Middle frontal gyrus (tissue), 1 donor: ENCODE data around the gene ENPP1.
"Not testable (repeated sequence)": the region's sequence is repeated elsewhere in the genome, so short reads cannot be mapped to it uniquely, and the experiment has no call there.

Experiments used
- DNase-seq: peaks from one replicate; pipeline ENCODE4 v3.0.0-alpha.2; 2015; ENCODE audit warnings: low spot score; ENCODE audit errors: extremely low spot score

ENPP1 gene

DNA sequence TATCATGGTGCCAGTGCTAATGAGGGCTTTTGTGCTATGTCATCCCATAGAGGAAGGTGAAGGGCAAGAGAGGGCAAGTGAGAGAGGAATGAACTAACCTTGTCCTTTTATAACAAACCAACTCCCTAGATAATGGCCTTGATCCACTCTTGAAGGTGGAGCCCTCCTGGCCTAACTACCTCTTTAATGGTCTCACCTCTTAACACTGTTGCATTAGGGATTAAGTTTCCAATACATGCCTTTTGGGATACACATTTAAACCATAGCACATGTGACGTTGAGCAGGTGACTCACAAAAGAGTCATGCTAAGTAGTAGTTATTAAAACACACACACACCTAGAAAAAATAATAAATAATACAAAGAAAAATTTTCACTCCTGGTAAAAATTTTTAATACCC lies 106.4 kb downstream of the ENPP1 start:
- DNase-seq, result no peak

GRCh38 chr6:131914967-131915751 lies 107.3 kb downstream of the ENPP1 start:
- DNase-seq, result peak; percentile 53

DNA sequence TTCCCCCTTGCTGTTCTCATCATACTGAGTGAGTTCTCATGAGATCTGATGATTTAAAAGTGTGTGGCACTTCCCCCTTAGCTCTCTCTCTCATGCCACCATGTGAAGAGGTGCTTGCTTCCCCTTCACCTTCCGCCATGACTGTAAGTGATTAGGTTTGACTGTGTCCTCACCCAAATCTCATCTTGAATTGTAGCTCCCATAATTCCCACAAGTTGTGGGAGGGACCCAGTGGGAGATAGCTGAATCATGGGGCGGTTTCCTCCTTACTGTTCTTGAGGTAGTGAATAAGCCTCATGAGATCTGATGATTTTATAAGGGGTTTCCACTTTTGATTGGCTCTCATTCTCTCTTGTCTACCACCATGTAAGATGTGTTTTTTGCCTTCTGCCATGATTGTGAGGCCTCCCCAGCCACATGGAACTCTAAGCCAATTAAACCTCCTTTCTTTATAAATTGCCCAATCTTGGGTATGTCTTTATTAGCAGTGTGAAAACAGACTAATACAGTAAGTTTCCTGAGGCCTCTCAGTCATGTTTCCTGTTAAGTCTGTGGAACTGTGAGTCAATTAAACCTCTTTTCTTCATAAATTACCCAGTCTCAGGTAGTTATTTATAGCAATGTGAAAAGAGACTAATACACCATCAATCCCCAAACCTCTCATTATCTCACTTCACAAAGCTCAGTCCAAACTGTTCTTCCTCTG lies 108.4 kb downstream of the ENPP1 start:
- not testable (repeated sequence) for DNase-seq

- no peak for DNase-seq
Observed at GRCh38 chr6:131916847-131917246, 109.0 kb downstream of the ENPP1 start.

GRCh38 chr6:131917318-131917717 lies 109.5 kb downstream of the ENPP1 start:
- DNase-seq, result no peak

DNA sequence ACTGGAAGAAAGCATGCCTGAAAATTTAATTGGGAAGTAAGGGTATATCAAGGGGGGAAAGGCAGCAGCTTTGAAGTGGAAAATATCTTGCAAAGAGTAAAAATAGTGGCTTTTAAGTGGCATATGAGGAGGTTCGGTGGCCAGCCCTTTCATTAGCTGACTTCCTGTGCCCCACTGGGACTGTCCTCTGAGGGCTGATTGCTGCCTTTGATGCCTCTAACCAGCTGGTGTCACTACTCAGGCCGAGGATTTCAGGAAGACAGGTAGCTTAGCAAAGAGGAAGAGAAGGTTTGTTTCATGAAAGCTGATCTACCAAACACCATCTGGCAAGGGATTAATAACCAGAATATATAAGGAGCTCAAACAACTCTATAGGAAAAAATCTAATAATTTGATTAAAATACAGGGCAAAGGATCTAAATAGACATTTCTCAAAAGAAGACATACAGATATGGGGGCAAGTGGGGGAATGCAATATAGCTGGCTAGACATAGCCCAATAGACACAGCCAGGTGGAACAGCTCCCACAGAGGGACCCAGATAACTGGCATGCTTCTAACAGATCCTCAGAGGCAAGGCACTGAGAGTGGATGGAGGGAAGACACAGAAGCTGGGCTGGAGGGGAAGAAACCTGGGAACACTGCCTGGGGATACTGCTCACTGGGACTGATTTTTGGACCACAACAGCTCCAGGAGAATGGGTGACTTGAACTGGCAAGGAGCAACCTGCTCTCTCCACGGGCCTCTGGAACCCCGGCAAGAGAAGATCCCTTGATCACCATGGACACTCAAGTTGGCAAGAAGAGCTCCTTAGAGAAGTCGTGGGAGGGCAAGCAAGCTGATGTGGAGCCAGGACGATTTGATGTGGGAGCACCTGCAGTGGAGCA lies 110.2 kb downstream of the ENPP1 start:
- no peak for DNase-seq

DNA sequence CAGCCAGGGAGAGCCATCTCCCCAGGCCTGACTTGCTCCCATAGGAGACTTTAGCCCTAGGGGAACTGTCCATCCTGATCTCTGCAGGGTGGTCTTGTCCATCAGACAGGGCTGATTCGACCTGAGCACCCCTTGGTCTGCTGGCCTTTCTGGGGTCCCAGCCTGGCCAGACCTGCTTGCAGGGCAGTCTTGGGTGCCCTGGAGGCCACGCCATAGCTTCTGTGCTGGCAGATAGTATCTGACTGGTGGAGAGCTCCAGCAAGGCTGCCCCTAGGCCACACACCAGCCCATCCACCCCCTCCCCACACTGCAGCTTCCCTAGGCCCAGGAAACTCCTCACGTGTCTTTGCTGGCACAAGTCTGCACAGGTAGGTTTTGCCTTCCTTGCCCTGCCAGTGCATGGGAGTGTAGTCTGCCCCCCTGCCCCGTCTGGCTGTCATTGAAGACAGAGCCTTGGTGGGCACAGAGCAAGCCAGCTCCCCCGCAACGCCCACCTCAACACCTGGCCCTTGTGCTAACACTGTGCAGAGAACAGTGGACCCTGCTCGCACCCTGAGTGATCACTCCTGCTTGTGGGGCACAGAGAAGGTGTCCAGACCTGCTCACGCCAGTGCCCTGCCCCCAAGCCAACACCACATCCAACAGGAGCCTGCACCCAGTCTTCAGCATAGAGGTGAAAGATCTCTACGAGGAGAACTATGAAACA lies 111.0 kb downstream of the ENPP1 start:
- DNase-seq, result no peak

GRCh38 chr6:131920656-131921055 lies 112.8 kb downstream of the ENPP1 start:
- no peak for DNase-seq

- no peak for DNase-seq
Observed at GRCh38 chr6:131923356-131923755, 115.5 kb downstream of the ENPP1 start.

- no peak for DNase-seq
Observed at GRCh38 chr6:131924881-131925474, 117.2 kb downstream of the ENPP1 start.

- no peak for DNase-seq
Observed at GRCh38 chr6:131929264-131929663, 121.4 kb downstream of the ENPP1 start.

DNA sequence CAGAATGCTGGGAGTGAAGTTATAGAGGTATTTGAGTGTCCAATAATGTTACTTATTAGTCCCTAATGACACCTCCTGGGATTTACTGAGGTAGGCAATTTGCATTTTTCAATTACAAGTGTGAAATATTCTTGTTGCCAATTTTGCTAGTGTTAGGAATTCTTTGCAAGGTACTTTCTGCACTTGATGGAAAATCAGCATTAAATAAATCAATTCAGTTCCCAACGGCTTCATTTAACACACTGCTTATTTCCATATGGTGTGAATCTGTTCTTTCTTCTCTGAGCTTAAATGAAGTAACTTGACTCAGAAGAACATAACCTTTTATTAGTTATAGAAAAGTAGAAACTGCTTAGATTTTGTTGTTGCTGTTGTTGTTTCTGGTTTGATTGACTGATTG lies 122.2 kb downstream of the ENPP1 start:
- DNase-seq, result no peak

- no peak for DNase-seq
Observed at GRCh38 chr6:131931063-131931750, 123.4 kb downstream of the ENPP1 start.

DNA sequence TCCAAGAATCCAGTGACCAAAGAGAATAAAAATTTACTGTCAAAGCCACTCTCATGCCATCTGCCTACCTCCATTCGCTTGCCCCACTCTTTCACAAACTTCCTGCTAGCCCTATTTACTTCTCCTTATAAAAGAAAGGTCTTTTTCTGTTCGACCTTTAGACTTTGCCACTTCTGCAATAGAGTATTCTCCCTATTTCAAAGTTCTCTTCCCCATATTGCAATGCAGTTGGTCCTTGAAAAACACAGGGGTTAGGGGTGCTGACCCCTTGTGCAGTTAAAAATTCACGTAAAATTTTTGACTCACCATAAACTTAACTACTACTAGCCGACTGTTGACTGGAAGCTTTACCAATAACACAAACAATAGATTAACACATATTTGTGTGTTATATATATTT lies 128.3 kb downstream of the ENPP1 start:
- DNase-seq, result no peak

DNA sequence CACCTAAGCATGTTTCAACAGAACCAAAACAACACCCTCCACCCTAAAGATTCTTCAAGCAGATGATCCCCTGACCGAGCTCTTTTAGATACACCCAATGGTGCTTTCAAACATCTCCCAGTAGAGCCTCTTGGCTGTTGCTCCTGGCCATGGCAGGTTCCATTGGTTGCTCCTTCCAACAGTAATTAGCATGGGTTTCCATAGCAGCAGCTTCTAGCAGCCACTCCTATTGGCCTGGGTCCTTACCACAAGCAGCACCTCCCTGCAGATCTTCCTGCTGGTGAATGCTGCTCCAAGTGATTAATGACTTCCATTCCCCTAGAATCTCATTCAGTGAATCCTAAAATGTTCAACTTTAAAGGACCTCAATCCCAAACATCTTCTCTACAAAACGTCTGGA lies 129.4 kb downstream of the ENPP1 start:
- DNase-seq, result no peak

DNA sequence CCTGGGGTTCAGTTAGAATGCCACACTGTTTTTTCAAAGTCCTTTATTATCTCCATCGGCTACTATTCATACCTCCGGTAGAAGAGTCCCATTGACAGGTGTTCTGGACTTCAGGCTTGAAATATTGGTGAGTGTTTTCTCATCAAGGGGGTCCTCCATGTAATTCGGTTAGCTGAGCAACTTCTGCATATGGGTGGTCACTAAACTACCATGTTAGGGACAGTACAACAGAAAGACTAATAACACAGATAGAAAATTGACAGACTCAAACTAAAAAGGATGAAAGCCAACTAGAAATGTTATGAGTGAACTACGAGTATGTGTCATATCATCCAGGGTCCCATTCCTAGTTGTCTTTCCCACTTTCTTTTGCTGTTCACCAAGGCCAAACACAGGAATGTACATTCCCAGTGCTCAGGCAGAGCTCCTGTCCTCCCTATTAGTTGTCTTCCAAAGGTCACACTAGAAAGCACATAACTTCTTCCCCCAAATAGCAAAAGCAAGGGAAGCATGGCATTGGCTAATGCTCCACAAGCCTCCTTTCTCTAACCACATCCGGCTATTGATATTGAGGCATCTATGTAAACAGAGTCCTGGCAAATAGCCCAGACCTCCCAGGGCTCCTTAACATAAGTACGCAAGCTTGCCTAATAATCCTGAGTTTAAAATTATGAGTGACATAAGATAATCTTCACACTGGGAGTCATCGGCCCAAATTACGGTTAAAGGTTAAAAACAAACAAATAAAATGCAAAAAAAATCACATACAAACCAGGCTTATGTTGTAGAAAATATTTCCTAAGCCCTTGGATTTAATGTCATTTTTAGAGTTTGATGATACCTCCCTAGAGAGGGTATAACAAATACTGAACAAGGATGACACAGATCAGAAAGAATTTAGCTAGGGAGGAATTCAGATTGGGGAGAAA lies 130.1 kb downstream of the ENPP1 start:
- no peak for DNase-seq
